Lung microvascular endothelial cell (primary cell): ENCODE data around the gene COL26A1. TPM values are rescaled to one million over a fixed set of nuclear protein-coding genes. Genes with fewer than 3 reads are reported as not detected.
A peak's percentile ranks its signal among the peaks of the same experiment; 100 is the strongest.
"Not testable (repeated sequence)": the region's sequence is repeated elsewhere in the genome, so short reads cannot be mapped to it uniquely, and the experiment has no call there.

ENCODE experiments used
- DNase-seq, 2 donors: peaks; one replicate each; pipeline versions ENCODE4 v3.0.0 to v3.0.0-alpha.2; 2010; ENCODE audit warnings: low read depth in 2 of 2
- total RNA-seq: library from RNA; depleted of rRNA; stranded (reverse); fragments of >200 nt; gene quantifications from 2 replicates; pipeline ENCODE4 v1.2.1, GENCODE V29; 2014

COL26A1 gene
- total RNA-seq, 1 donor from 2014 or later: not detected

GRCh38 chr7:101401390-101402080, 38.9 kb downstream of the COL26A1 start:
- DNase-seq: peak in 1 of 2 donors; percentile 7

GRCh38 chr7:101402081-101402779, 39.6 kb downstream of the COL26A1 start:
- DNase-seq: peak; percentile 27 to 83

GRCh38 chr7:101402835-101403234, 40.2 kb downstream of the COL26A1 start:
- DNase-seq: no peak

GRCh38 chr7:101405474-101406067, 42.9 kb downstream of the COL26A1 start:
- no peak for DNase-seq

- DNase-seq: peak; percentile 25 to 57
These were observed 48.2 kb downstream of the COL26A1 start for GRCh38 chr7:101410743-101411507.

- DNase-seq: peak in 1 of 2 donors; percentile 5
These were observed 48.8 kb downstream of the COL26A1 start for GRCh38 chr7:101411508-101411874.

- no peak for DNase-seq
These were observed 50.3 kb downstream of the COL26A1 start for GRCh38 chr7:101412976-101413375.

GRCh38 chr7:101418694-101419093, 56.0 kb downstream of the COL26A1 start:
- no peak for DNase-seq

GRCh38 chr7:101419831-101420230, 57.2 kb downstream of the COL26A1 start:
- DNase-seq: no peak

GRCh38 chr7:101420436-101420835, 57.8 kb downstream of the COL26A1 start:
- no peak for DNase-seq

- DNase-seq: no peak
These were observed 59.9 kb downstream of the COL26A1 start for GRCh38 chr7:101422356-101423195.

GRCh38 chr7:101426303-101427011, 63.8 kb downstream of the COL26A1 start:
- no peak for DNase-seq

GRCh38 chr7:101428093-101428866, 65.6 kb downstream of the COL26A1 start:
- no peak for DNase-seq

GRCh38 chr7:101432316-101432715, 69.6 kb downstream of the COL26A1 start:
- no peak for DNase-seq

GRCh38 chr7:101433688-101434087, 71.0 kb downstream of the COL26A1 start:
- no peak for DNase-seq

- DNase-seq: not testable (repeated sequence)
These were observed 71.5 kb downstream of the COL26A1 start for GRCh38 chr7:101434155-101434554.

GRCh38 chr7:101435461-101436220, 73.0 kb downstream of the COL26A1 start:
- no peak for DNase-seq

GRCh38 chr7:101436221-101436735, 73.6 kb downstream of the COL26A1 start:
- no peak for DNase-seq
